ENCODE measurements around the gene NDUFB7.
A peak's percentile ranks its signal among the peaks of the same experiment; 100 is the strongest.
"Not testable (repeated sequence)": the region's sequence is repeated elsewhere in the genome, so short reads cannot be mapped to it uniquely, and the experiment has no call there.

Gene NDUFB7

DNA sequence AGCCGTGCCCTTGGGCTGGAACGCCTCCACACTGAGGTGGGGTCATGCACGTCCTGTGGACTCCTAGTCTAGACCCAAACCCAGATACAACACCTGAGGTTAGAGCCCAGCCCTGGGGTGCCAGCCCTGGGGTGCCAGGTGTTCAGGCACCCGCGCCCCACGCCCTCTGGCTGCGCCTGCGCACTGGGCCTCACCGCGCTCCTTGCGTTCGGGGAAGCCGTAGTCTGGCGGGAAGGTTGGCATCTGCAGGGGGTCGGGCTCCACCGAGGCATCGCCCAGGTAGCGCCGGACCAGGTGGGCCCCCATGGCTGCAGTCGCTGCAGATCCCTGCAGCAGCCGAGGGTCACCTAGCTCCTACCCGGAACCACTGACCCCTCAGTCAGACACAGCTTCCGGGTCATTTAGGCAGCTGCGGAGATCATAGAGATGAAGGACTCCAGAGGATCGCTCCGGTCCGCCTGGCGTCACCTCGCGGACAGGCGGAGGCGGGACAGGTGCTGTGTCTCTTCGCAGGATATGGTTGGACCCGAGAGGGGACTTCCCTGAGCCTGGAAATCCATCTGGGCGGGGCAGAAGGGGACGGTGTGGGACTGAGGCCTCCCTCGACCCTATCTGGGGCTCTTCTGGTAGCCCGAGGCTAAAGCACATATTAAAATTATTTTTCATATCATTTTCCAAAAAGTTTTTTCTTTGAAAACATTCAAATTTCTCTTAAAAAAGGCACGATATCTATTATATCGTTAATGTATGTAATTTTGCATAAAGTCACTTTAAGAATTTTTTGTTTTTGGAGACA lies at the start of gene NDUFB7:
TSS of gene NDUFB7 (minus strand) at position 372 of the 796 bp plus-strand sequence. CDS start at position 306, 66 bp downstream.
- peak; percentile 82 for DNase-seq (ENCODE audit: low read depth, low spot score)

DNA sequence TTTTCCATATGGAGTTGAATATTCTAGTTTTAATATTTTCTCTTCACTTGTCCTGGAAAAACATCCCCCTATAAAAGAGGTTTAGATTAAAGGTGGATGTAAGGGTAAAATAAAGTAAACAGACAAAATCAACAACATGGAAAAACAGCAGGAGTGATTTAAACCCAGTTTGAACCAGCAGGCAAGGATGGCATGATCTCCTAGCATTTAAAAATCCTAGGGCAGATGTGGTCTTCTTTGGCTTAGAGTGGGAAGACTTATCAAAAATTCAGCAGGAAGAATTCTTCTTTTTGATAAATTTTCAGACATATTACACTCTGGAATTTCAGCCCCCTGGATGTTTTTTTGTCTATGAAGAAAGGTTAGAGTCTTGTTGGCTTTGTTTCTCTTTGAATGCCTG lies 47.5 kb upstream of the NDUFB7 start:
- DNase-seq (ENCODE audit: low read depth, low spot score) = no peak

DNA sequence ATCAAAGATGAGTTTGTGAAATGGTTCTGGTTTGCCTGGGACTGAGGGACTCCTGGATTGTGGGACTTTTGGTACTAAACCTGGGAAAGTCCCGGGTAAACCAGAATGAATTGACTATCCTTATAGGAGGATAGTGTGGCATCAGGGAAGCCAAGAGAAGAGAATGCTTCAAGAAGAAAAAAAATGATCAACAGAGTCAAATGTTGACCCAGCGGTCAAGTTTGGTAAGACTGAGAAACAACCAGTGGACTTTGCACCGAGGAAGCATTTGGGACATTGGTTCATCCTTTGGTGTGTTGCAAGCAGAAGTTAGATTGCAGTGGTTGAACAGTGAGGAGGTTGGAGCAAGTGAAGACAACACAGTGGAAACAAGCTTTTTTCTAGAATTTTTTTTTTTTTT lies 44.5 kb upstream of the NDUFB7 start:
- no peak for DNase-seq (ENCODE audit: low read depth, low spot score)

- no peak for DNase-seq (ENCODE audit: low read depth, low spot score)
Measured at GRCh38 chr19:14615623-14616022, 43.8 kb upstream of the NDUFB7 start.

DNA sequence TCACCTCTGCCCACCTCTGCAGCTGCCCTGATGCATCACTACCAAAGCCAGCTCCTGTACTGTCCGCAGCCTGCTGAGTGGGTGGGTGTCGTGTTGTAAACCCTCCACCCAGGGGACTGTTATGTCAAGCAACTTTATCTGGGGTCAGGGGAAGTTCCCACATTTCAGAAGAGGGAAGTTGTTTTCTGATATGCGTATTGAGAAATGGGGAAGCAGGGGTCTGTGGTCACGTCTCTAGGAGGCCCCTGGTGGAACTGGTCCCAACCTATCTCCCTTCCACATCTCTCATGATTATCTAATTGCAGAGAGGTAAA lies 42.2 kb upstream of the NDUFB7 start:
- no peak for DNase-seq (ENCODE audit: low read depth, low spot score)

DNA sequence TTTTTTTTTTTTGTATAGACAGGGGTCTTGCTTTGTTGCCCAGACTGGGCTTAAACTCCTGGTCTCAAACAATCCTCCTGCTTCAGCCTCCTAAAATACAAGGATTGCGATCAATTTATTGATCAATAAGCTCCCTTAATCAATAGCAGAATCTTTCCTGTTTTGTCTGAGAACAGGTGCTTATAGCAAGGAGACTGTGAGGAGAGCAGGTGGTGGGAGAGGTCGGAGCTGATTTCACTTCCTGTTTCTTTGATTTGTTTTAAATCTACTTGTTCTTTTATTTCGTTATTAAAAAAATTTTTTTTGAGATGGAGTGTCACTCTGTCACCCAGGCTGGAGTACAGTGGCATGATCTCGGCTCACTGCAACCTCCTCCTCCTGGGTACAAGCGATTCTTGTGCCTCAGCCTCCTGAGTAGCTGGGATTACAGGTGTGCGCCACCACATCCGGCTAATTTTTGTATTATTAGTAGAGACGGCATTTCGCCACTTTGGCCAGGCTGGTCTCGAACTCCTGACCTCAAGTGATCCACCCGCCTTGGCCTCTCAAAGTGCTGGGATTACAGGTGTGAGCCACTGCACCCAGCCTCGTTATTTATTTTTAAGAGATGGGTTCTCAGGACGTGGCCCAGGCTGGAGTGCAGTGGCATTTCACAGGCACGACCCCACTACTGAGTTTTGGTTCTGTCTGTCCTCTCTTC lies 41.7 kb upstream of the NDUFB7 start:
- not testable (repeated sequence) for DNase-seq (ENCODE audit: low read depth, low spot score)

DNA sequence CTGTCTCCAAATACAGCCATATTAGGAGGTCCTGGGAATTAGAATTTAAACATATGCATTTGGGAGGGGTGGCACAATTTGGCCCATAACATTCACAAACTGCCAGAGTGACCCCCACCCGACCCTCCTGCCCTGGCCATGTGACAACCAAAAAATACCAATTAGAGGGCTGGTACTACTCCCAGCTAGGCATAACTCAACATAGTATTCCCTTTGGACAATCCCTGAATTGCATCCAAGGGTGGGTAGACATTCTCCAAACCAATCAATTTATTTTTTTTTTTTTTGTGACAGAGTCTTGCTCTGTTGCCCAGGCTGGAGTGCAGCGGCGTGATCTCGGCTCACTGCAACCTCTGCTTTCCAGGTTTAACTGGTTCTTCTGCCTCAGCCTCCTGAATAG lies 40.8 kb upstream of the NDUFB7 start:
- no peak for DNase-seq (ENCODE audit: low read depth, low spot score)

DNA sequence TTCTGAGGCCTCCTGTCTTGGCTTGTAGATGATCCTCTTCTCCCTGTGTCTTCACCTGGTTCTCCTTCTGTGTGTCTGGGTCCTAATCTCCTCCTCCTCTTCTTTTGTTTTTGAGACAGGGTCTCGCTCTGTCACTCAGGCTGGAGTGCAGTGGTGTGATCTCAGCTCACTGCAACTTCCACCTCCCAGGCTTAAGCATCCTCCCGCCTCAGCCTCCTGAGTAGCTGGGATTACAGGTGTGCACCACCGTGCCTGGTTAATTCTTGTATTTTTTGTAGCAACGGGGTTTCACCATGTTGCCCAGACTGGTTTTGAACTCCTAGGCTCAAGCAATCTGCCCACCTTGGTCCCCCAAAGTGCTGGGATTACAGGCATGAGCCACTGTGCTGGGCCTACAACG lies 40.4 kb upstream of the NDUFB7 start:
- not testable (repeated sequence) for DNase-seq (ENCODE audit: low read depth, low spot score)

DNA sequence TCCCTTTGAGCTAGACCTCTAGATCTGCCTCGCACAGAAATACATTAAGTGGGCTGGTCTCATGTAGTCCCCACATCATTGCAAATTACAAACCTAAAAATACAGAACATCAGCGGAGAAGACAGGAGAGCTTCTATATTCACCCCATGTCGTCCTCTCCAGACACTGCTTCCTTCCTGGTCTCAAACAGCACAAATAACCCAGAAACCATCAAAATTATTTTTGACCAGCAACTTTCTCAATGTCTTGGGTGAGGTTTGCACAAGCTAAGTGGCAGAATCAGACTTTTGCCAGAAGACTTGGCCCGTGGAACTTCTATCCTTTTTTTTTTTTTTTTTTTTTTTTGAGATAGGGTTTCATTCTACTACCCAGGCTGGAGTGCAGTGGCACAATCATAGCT lies 39.2 kb upstream of the NDUFB7 start:
- no peak for DNase-seq (ENCODE audit: low read depth, low spot score)

DNA sequence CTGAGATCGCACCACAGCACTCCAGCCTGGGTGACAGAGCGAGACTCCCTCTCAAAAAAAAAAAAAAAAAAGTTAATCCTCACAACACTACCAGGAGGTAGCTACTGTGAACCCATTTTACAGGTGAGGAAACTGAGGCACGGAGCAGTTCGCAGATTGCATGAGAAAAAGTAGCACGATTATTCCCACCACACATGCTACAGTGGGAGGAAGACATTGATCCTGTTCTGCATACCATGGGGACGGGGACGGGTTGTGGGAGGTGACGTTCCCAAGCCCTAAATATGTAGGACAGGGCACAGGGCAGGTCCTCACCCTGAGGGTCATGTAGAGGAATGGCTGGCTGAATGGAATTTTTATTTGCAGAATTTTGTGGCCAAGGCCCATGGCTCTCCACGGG lies 34.8 kb upstream of the NDUFB7 start:
- no peak for DNase-seq (ENCODE audit: low read depth, low spot score)

GRCh38 chr19:14603990-14604387 lies 32.1 kb upstream of the NDUFB7 start:
- DNase-seq (ENCODE audit: low read depth, low spot score) = no peak

DNA sequence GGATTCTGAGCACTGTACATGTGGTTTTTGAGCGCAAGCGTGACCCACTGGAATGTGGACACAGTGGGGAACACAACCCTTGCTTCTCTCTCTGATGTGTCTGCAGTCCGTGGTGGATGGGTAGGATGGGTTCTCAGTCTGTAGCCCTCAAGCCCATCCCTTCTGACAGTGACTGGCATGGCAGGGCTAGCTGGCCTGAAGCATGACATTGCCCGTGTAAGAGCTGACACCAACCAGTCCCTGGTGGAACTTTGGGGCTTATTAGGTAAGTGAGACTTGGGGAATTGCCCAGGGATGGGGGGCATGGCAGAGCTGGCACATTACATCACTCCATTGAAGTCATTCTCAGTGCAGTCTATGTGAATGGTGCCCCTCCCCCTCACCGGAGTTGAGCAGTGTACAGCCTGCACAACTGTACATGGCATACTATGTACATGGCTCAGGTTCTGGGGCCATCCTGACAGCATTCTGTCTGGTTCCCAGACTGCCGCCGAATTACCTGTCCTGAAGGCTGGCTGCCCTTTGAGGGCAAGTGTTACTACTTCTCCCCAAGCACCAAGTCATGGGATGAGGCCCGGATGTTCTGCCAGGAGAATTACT lies 27.8 kb upstream of the NDUFB7 start:
- DNase-seq (ENCODE audit: low read depth, low spot score) = no peak

DNA sequence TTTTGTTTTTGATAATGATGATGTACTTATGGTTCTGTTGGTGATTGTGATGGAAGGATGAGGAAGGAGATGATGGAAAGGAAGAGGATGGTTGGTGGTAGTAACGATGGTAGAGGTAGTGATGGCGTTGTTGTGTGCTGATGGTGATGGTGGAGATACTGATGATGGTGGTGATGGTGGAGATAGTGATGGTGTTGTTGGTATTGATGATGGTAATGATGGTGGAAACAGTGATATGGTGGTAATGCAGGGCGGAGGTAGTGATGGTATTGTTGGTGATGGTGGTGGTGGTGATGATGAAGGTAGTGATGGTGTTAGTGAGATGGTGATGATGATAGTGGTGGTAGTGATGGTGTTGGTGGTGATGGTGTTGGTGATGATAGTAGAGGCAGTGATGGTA lies 23.7 kb upstream of the NDUFB7 start:
- no peak for DNase-seq (ENCODE audit: low read depth, low spot score)

- not testable (repeated sequence) for DNase-seq (ENCODE audit: low read depth, low spot score)
Measured at GRCh38 chr19:14589433-14589832, 17.6 kb upstream of the NDUFB7 start.

GRCh38 chr19:14585187-14585586 lies 13.3 kb upstream of the NDUFB7 start:
- peak; percentile 16 for DNase-seq (ENCODE audit: low read depth, low spot score)

- not testable (repeated sequence) for DNase-seq (ENCODE audit: low read depth, low spot score)
Measured at GRCh38 chr19:14584372-14584771, 12.5 kb upstream of the NDUFB7 start.

DNA sequence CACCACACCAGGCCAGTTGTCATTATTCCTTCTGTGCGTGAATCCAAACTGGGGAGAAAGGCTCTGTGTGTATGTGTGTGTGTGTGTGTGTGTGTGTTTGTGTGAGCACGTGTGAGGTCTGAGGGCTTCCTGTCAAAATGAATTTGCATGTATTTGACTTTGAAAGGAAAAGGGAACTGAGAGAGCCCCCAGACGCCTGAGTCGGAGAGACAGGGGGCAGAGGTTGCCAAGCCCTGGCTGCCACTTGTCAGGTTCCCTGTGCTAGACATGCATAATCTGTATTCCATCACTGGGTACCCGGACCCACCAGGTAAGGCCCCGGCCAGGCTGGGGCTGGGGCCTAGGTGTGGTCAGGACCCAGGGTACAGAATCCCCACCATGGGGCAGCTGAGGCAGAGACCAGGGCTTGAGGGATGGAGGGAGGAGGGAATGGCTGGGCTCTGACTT lies 11.1 kb upstream of the NDUFB7 start, which contains the start of gene CLEC17A:
TSS of gene CLEC17A (plus strand) at position 191 of the 447 bp plus-strand sequence. CDS start at position 268, 77 bp downstream.
- DNase-seq (ENCODE audit: low read depth, low spot score) = no peak

- DNase-seq (ENCODE audit: low read depth, low spot score) = no peak
Measured at GRCh38 chr19:14580623-14581237, 8.9 kb upstream of the NDUFB7 start.

DNA sequence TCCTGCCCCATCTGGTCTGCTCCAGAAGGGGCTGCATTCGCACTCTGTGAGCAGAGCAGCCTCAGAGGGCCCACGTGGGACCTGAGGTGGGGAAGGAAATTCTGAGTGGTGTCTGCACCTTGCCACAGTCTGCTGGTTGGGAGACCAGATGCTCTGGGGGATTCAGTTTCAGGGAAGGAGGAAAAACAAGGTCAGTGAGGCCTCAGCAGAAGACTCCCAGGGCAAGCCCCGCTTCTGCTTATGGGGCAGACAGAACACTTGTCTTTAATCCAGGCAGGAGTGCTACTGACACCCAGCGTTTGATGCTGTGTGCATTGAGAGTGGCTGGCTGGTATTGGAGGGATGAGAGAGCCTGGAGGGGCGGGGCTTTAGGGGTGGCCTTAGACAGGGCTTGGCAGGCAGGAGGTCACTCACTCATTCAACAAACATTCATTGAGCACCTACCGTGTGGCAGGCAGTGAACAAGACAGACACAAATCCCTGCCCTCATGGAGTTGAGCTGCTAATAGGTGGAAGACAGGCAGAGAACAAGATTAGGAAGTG lies 6.1 kb upstream of the NDUFB7 start:
- no peak for DNase-seq (ENCODE audit: low read depth, low spot score)

- DNase-seq (ENCODE audit: low read depth, low spot score) = no peak
Measured at GRCh38 chr19:14577264-14577663, 5.4 kb upstream of the NDUFB7 start.

DNA sequence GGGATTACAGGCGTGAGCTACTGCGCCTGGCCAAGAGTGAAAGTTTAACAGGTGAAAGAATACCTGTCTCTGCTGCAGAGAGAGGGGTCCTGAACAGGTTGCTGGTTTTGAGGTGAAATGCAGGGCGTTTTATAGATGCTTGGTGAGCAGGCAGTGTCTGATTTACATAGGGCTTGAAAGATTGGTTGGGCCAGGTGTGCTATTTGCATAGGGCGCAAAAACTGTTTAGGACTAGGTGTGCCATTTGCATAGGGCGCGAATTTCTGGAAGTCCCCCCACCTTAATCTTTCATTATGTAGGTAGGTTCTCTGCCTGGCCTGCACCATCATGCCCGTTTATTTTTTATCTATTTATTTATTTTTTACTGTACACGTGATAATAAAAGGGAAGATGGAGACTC lies 4.5 kb upstream of the NDUFB7 start:
- no peak for DNase-seq (ENCODE audit: low read depth, low spot score)

- no peak for DNase-seq (ENCODE audit: low read depth, low spot score)
Measured at GRCh38 chr19:14575428-14575980, 3.6 kb upstream of the NDUFB7 start.

All from activated CD4-positive, CD25-positive, alpha-beta regulatory T cell treated with anti-CD3 and anti-CD28 coated beads, Interleukin-2, amount 50 U/mL, for 16 hours (primary cell).